Prostate gland (tissue), 2 donors: ENCODE measurements around the gene VAV1. TPM values are rescaled to one million over a fixed set of nuclear protein-coding genes. Genes with fewer than 3 reads are reported as not detected.
A peak's percentile ranks its signal among the peaks of the same experiment; 100 is the strongest.

Experiments used
- DNase-seq: peaks from one replicate; pipeline ENCODE4 v3.0.0-alpha.2; 2019; ENCODE audit warnings: low spot score
- H3K27ac ChIP-seq, 2 donors: fragments of 200-600 bp; sonication (generic); 2 replicates each; pipeline ENCODE4 v1.5.1; 2017 to 2019
- H3K27me3 ChIP-seq: fragments of 200-600 bp; sonication (generic); replicated peaks from 2 replicates; pipeline ENCODE4 v1.5.1; 2019; ENCODE audit not compliant: insufficient read depth
- H3K36me3 ChIP-seq, 2 donors: fragments of 200-600 bp; sonication (generic); 1 replicate in 1 of 2; 2 replicates in 1 of 2; pipeline versions ENCODE4 v1.5.1 to v1.8.1; 2017 to 2019
- H3K4me1 ChIP-seq: fragments of 200-600 bp; sonication (generic); replicated peaks from 2 replicates; pipeline ENCODE4 v1.5.1; 2019
- H3K4me3 ChIP-seq, 2 donors: fragments of 200-600 bp; sonication (generic); 2 replicates each; pipeline ENCODE4 v1.5.1; 2017 to 2019
- H3K9me3 ChIP-seq: fragments of 200-600 bp; sonication (generic); 2 replicates; pipeline ENCODE4 v1.5.1; 2017
- POLR2A ChIP-seq: fragments of 450-650 bp; IDR thresholded peaks from one replicate; pipeline ENCODE4 v1.6.1; 2016; ENCODE audit warnings: antibody characterized with exemption, mild to moderate bottlenecking
- POLR2AphosphoS5 ChIP-seq: sonication (generic); formaldehyde crosslinking; IDR thresholded peaks from one replicate; pipeline ENCODE4 v1.6.1; 2017; ENCODE audit warnings: antibody characterized with exemption
- WGBS: methylation state at CpG from one replicate; pipeline ENCODE4 v1.1.5; 2018; 5-methylcytosine and 5-hydroxymethylcytosine counted together
- intact Hi-C: fragments of 100-400 bp; cut with DNase I; formaldehyde crosslinking; loops from one replicate; pipeline ENCODE4 v1.14.2; 2022
- total RNA-seq, 2 donors: library from RNA; depleted of rRNA; stranded (reverse); fragments of >200 nt; gene quantifications; one replicate each; pipeline ENCODE4 v1.1.0, GENCODE V29; 2016
- TF ChIP-seq, protein P1 (sequence below), 4 experiments: fragments of 200-600 bp in 2 of 4; fragments of 450-650 bp in 2 of 4; sonication (generic) in 2 of 4; IDR thresholded peaks; 1 replicate in 3 of 4; 2 replicates in 1 of 4; pipeline ENCODE4 v1.5.1; 2016 to 2019; ENCODE audit warnings: antibody characterized with exemption in 4 of 4, mild to moderate bottlenecking in 2 of 4, moderate library complexity in 2 of 4

The VAV1 gene
- total RNA-seq, 2 donors from 2014 or later = 3.6 to 4.8 TPM

DNA sequence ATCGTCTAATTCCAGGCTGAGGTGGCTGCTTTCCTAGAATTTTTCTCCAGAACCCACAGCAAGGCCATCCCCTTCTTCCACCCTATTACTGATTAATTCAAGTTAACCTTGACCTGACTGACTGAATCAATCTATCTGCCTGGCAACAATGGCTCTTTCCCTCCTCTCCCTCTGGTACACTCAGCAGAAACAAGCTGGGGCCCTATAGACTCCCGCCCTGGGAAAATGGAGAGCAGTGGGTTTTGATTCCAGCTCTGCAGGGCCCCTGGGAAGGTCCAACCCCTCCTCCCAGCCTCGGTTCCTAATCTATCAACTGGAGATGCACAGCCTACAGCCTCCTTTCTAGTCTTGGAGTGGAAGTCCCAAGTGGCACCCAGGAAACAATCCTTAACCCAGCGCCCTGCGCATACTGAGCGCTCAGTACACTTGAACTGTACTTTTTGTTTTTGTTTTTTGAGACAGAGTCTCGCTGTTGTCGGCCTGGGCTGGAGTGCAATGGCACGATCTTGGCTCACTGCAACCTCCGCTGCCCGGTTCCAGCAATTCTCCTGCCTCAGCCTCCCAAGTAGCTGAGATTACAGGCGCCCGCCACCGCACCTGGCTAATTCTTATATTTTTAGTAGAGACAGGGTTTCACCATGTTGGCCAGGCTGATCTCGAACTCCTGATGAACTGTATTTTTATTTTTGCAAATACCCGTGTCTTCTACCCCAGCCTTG, 46.8 kb upstream of the VAV1 start:
- Histone ChIP-seq H3K36me3 (no peaks in the 10 kb centered on the region), H3K4me3 (no peak overlapping the region), H3K27ac (no peak overlapping the region), H3K9me3 (no peaks in the 10 kb centered on the region), H3K27me3 (no peaks in the 10 kb centered on the region), H3K4me1 (no peaks in the 10 kb centered on the region)
- 90% methylated on average over 16 of the region's 16 CpGs for WGBS
- no peak for TF ChIP-seq POLR2AphosphoS5
- TF ChIP-seq, protein P1, sequence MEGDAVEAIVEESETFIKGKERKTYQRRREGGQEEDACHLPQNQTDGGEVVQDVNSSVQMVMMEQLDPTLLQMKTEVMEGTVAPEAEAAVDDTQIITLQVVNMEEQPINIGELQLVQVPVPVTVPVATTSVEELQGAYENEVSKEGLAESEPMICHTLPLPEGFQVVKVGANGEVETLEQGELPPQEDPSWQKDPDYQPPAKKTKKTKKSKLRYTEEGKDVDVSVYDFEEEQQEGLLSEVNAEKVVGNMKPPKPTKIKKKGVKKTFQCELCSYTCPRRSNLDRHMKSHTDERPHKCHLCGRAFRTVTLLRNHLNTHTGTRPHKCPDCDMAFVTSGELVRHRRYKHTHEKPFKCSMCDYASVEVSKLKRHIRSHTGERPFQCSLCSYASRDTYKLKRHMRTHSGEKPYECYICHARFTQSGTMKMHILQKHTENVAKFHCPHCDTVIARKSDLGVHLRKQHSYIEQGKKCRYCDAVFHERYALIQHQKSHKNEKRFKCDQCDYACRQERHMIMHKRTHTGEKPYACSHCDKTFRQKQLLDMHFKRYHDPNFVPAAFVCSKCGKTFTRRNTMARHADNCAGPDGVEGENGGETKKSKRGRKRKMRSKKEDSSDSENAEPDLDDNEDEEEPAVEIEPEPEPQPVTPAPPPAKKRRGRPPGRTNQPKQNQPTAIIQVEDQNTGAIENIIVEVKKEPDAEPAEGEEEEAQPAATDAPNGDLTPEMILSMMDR (IDR thresholded peaks at IDR 0.05) = no peak
- TF ChIP-seq POLR2A = no peak
- no peak for DNase-seq
- intact Hi-C loops = no loop called here

DNA sequence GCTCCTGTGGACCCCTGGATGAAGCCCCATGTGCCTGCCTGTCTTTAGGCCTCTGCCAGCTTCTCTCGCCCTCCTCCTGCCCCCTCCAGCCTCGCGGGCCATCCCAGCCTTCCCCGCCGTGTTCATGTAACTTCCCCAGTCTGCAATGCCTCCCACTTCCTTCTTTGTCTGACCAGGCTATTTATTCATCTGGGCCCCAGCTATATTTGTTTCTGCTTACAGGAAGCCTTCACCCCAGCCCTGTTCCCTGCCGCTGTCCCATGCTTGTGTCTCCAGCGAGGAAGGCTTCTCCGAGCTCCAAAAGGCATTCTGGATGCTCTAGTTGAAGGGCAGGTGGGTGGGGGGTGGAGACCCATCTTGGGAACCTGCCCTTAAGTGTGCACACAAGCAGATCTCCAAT, 44.2 kb upstream of the VAV1 start:
- Histone ChIP-seq H3K36me3 (peaks cover 0 to 7% of the 10 kb centered on the region in 2 donors), H3K27ac (no peak overlapping the region), H3K4me1 (no peaks in the 10 kb centered on the region), H3K27me3 (no peaks in the 10 kb centered on the region), H3K9me3 (no peaks in the 10 kb centered on the region), H3K4me3 (no peak overlapping the region)
- TF ChIP-seq, protein P1 (IDR thresholded peaks at IDR 0.05) = no peak
- no peak for TF ChIP-seq POLR2AphosphoS5
- no peak for TF ChIP-seq POLR2A
- intact Hi-C loops = no loop called here
- WGBS = 38% methylated on average over 8 of the region's 8 CpGs
- DNase-seq = no peak

DNA sequence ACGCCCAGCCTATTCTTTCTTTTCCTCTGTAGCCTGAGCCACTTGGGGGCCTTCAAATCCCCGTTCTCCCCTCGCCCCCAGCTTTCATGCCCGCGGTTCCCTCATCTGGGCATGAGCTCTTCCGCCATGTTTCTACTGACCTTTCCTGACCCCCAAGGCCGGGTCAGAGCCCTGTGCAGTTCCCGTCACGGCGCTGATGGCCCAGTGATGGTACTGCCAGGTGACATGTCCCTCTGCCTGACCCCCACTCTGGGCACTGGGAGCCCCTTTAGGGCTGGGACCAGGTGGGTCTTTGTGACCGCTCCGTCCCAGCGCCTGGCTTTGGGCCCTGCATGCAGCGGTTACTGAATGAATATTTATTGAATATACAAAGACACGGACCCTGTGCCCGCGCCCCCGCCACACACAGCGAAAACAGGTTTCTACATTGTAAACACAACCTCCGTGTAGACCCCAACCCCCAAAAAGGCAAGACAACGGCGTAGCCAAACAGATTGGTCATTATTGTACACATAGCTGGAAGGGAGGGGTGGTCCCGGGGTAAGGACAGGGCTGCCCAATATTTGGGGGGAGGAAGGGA, 42.8 kb upstream of the VAV1 start:
- 79% methylated on average over 23 of the region's 23 CpGs for WGBS
- Histone ChIP-seq H3K36me3 (peaks cover 0 to 7% of the 10 kb centered on the region in 2 donors), H3K4me3 (peak overlapping the region; percentile 6 to 32), H3K27ac (peak overlapping the region; percentile 75 to 78), H3K27me3 (no peaks in the 10 kb centered on the region), H3K9me3 (no peaks in the 10 kb centered on the region), H3K4me1 (no peaks in the 10 kb centered on the region)
- intact Hi-C loops = loop anchor here (10.0 kb wide), 1 partner anchor 195 kb away; the partner anchor contains the start of gene TNFSF9
- DNase-seq = no peak
- TF ChIP-seq POLR2AphosphoS5 (no peak), POLR2A (no peak)
- TF ChIP-seq, protein P1 (IDR thresholded peaks at IDR 0.05) = no peak

DNA sequence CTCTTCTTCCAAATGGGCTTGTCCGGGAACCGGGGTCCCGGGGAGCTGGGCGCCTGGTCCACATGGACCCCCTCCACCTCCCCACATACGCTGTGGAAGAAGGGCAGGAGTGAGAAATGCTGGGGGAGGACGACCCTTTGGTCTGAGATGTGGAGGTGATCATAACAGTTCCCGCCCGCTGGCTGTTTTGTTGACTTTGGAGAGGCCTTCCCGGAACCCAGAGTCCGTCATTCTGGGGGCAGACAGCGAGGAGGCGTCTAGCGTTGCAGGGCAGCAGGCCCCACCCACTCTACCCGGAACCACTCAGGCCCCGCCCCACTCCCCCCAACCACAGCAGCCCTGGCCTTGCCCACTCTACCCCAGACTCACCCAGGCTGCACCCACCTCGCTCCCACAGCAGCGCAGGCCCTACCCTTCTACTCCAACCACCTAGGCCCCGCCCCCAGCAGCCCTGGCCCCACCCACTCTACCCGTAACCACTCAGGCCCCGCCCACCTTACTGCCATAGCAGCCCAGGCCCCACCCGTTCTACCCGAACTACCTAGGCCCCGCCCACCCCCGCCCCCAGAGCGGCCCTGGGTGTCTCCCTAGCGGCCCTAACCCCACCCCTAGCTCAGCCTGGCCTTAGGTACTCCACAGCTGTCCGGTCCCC, 42.2 kb upstream of the VAV1 start:
- peak overlapping the region; percentile 6 to 32 for H3K4me3 ChIP-seq
- peaks cover 0 to 7% of the 10 kb centered on the region in 2 donors for H3K36me3 ChIP-seq
- intact Hi-C loops = loop anchor here (10.0 kb wide), 1 partner anchor 195 kb away; the partner anchor contains the start of gene TNFSF9
- H3K27ac ChIP-seq = peak overlapping the region; percentile 75 to 78
- WGBS = 55% methylated on average over 27 of the region's 27 CpGs
- H3K27me3 ChIP-seq = no peaks in the 10 kb centered on the region
- H3K4me1 ChIP-seq = no peaks in the 10 kb centered on the region
- no peaks in the 10 kb centered on the region for H3K9me3 ChIP-seq
- TF ChIP-seq, protein P1 (IDR thresholded peaks at IDR 0.05) = no peak
- peak; percentile 71 for TF ChIP-seq POLR2AphosphoS5
- TF ChIP-seq POLR2A = peak; percentile 64
- DNase-seq = peak; percentile 94
